ENCODE results near the gene DHX38. TPM values are rescaled to one million over a fixed set of nuclear protein-coding genes. Genes with fewer than 3 reads are reported as not detected.

The DHX38 gene
- total and polyA plus RNA-seq, 4 donors: 13.9 to 40.9 (median 22.7) TPM

DNA sequence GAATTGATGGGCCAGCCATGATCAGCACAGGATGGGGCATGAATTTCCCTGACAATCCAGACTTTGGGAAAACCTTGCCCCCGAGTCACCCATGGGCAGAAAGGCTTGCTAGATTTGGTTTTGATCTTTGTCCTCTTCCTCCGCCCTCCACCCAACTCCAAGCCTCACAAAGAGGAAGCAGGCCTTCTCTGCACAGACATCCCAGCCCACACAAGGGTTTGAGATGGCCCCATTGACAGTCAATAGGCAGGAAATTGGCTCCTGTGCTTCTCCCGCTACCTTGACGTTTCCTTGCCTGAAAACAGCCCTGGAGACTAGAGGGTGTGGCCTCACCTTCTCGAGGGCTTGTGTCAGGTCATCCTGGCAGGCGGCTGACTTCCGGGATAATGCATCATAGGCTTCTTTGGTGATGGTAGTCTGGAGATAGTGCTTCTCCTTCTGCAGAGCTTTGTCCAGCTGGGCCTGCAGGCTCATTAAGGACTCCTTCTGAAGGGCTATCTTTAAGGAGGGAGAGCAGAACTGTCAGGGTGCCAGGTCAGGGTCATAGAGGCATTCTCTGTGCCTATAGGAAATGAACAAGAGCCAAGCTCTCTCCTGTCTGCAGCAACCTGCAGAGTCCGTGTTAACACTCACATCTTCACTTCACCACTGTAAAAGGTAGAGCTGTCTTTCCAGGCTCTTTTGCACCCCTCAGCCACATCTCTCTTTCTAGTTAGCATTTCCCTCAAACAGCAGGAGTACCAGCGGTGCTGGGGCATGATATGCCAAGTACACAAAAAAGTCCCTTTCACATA is 32.2 kb downstream of the DHX38 start:
- TF ChIP-seq, protein P1, sequence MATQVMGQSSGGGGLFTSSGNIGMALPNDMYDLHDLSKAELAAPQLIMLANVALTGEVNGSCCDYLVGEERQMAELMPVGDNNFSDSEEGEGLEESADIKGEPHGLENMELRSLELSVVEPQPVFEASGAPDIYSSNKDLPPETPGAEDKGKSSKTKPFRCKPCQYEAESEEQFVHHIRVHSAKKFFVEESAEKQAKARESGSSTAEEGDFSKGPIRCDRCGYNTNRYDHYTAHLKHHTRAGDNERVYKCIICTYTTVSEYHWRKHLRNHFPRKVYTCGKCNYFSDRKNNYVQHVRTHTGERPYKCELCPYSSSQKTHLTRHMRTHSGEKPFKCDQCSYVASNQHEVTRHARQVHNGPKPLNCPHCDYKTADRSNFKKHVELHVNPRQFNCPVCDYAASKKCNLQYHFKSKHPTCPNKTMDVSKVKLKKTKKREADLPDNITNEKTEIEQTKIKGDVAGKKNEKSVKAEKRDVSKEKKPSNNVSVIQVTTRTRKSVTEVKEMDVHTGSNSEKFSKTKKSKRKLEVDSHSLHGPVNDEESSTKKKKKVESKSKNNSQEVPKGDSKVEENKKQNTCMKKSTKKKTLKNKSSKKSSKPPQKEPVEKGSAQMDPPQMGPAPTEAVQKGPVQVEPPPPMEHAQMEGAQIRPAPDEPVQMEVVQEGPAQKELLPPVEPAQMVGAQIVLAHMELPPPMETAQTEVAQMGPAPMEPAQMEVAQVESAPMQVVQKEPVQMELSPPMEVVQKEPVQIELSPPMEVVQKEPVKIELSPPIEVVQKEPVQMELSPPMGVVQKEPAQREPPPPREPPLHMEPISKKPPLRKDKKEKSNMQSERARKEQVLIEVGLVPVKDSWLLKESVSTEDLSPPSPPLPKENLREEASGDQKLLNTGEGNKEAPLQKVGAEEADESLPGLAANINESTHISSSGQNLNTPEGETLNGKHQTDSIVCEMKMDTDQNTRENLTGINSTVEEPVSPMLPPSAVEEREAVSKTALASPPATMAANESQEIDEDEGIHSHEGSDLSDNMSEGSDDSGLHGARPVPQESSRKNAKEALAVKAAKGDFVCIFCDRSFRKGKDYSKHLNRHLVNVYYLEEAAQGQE (IDR thresholded peaks at IDR 0.05): no peak
- TF ChIP-seq, protein P2, sequence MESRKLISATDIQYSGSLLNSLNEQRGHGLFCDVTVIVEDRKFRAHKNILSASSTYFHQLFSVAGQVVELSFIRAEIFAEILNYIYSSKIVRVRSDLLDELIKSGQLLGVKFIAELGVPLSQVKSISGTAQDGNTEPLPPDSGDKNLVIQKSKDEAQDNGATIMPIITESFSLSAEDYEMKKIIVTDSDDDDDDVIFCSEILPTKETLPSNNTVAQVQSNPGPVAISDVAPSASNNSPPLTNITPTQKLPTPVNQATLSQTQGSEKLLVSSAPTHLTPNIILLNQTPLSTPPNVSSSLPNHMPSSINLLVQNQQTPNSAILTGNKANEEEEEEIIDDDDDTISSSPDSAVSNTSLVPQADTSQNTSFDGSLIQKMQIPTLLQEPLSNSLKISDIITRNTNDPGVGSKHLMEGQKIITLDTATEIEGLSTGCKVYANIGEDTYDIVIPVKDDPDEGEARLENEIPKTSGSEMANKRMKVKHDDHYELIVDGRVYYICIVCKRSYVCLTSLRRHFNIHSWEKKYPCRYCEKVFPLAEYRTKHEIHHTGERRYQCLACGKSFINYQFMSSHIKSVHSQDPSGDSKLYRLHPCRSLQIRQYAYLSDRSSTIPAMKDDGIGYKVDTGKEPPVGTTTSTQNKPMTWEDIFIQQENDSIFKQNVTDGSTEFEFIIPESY (IDR thresholded peaks at IDR 0.05): no peak
- TF ChIP-seq SP1 (IDR thresholded peaks at IDR 0.05): no peak
- no peak for TF ChIP-seq JUND (IDR thresholded peaks at IDR 0.05)
- TF ChIP-seq, protein P3, sequence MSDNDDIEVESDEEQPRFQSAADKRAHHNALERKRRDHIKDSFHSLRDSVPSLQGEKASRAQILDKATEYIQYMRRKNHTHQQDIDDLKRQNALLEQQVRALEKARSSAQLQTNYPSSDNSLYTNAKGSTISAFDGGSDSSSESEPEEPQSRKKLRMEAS (IDR thresholded peaks at IDR 0.05): no peak
- no peak for TF ChIP-seq GABPA (IDR thresholded peaks at IDR 0.05 in 1 of 2, conservative IDR thresholded peaks at IDR 0.05 in 1 of 2)
- no peak for TF ChIP-seq NR2F2 (IDR thresholded peaks at IDR 0.05)
- Histone ChIP-seq H3K27ac (ENCODE audit: low read depth in 1 of 2, low read length in 2 of 2) (no peak overlapping the region), H3K4me3 (ENCODE audit: low read depth in 1 of 3, low read length in 3 of 3) (no peak overlapping the region), H3K27me3 (ENCODE audit: control insufficient read depth in 4 of 4, insufficient read depth in 4 of 4, low read length in 3 of 4) (no peaks in the 10 kb centered on the region), H3K9me3 (ENCODE audit: control insufficient read depth in 4 of 4, low read length in 3 of 4) (no peaks in the 10 kb centered on the region), H3K4me1 (ENCODE audit: control insufficient read depth in 4 of 4, insufficient read depth in 4 of 4, low read length in 3 of 4) (peaks cover 0 to 7% (median 5%) of the 10 kb centered on the region in 4 donors), H3K36me3 (ENCODE audit: control insufficient read depth in 4 of 4, insufficient read depth in 3 of 4, low read depth in 1 of 4, low read length in 3 of 4) (no peaks in the 10 kb centered on the region), H3K9ac (ENCODE audit: low read depth in 1 of 2, low read length in 2 of 2) (no peak overlapping the region)
- no peak for DNase-seq (ENCODE audit: low spot score)
- 84% methylated on average over 9 of the region's 9 CpGs for WGBS

DNA sequence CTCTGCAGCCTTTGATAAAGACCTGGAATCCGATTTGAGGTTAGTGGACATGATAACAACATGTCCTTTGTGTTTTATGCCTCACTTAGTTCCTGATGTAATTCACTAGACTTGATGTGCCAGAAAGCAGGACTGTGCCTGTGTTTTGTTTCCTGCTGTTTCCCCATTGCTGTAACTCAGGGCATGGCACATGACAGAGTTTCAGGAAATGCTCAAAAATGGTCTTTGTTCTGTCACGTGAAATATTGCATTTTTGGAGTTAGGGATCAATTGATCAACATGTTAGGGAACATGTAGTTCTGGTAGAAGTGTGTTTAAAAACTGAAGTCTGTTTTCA is 32.8 kb downstream of the DHX38 start:
- Histone ChIP-seq H3K27ac (ENCODE audit: low read depth in 1 of 2, low read length in 2 of 2) (no peak overlapping the region), H3K9me3 (ENCODE audit: control insufficient read depth in 4 of 4, low read length in 3 of 4) (no peaks in the 10 kb centered on the region), H3K4me3 (ENCODE audit: low read depth in 1 of 3, low read length in 3 of 3) (no peak overlapping the region), H3K27me3 (ENCODE audit: control insufficient read depth in 4 of 4, insufficient read depth in 4 of 4, low read length in 3 of 4) (no peaks in the 10 kb centered on the region), H3K4me1 (ENCODE audit: control insufficient read depth in 4 of 4, insufficient read depth in 4 of 4, low read length in 3 of 4) (peaks cover 0 to 7% (median 5%) of the 10 kb centered on the region in 4 donors), H3K36me3 (ENCODE audit: control insufficient read depth in 4 of 4, insufficient read depth in 3 of 4, low read depth in 1 of 4, low read length in 3 of 4) (no peaks in the 10 kb centered on the region), H3K9ac (ENCODE audit: low read depth in 1 of 2, low read length in 2 of 2) (no peak overlapping the region)
- DNase-seq (ENCODE audit: low spot score): no peak
- 37% methylated on average over 2 of the region's 2 CpGs for WGBS
- TF ChIP-seq, protein P1 (IDR thresholded peaks at IDR 0.05): no peak
- TF ChIP-seq HNF4A (conservative IDR thresholded peaks at IDR 0.05): peak in 1 of 2 donors; percentile 20
- TF ChIP-seq FOXA1 (IDR thresholded peaks at IDR 0.05): no peak
- TF ChIP-seq RXRA (IDR thresholded peaks at IDR 0.05): no peak
